Neural cell (in vitro differentiated cells): Measurements from ENCODE around the gene CPSF3. TPM values are rescaled to one million over a fixed set of nuclear protein-coding genes. Genes with fewer than 3 reads are reported as not detected.

Source experiments
- H2AFZ ChIP-seq: fragments of 200-600, 300-800 bp; sonication (generic), shearing (Covaris generic); 2 replicates; pipeline ENCODE4 v1.6.0; 2014; ENCODE audit warnings: low read depth, mild to moderate bottlenecking, antibody characterized with exemption, low read length, moderate library complexity
- H3F3A ChIP-seq: fragments of 200-600 bp; shearing (Covaris generic); 2 replicates; pipeline ENCODE4 v1.6.1; 2016; ENCODE audit warnings: mild to moderate bottlenecking, moderate library complexity, mixed read lengths, antibody characterized with exemption, low read length; ENCODE audit not compliant: insufficient read depth, poor library complexity, severe bottlenecking
- H3K27ac ChIP-seq: fragments of 200-600, 300-800 bp; sonication (generic), shearing (Covaris generic); 2 replicates; pipeline ENCODE4 v1.5.1; 2014; ENCODE audit warnings: mild to moderate bottlenecking, low read length, moderate library complexity
- H3K27me3 ChIP-seq: fragments of 300-800, 200-600 bp; sonication (generic), shearing (Covaris generic); 2 replicates; pipeline ENCODE4 v1.6.0; 2014; ENCODE audit warnings: mild to moderate bottlenecking, low read depth, low read length, moderate library complexity; ENCODE audit not compliant: insufficient read depth
- H3K36me3 ChIP-seq: fragments of 300-800, 200-600 bp; sonication (generic), shearing (Covaris generic); 2 replicates; pipeline ENCODE4 v1.5.1; 2014; ENCODE audit warnings: mild to moderate bottlenecking, antibody characterized with exemption, low read length, moderate library complexity; ENCODE audit not compliant: insufficient read depth
- H3K4me2 ChIP-seq: fragments of 300-800, 200-600 bp; sonication (generic), shearing (Covaris generic); 2 replicates; pipeline ENCODE4 v1.6.0; 2014; ENCODE audit warnings: mild to moderate bottlenecking, low read length
- H3K4me3 ChIP-seq: fragments of 300-800, 200-600 bp; sonication (generic), shearing (Covaris generic); 2 replicates; pipeline ENCODE4 v1.5.1; 2014; ENCODE audit warnings: mild to moderate bottlenecking, low read length, moderate library complexity
- H3K79me2 ChIP-seq: fragments of 200-600 bp; shearing (Covaris generic); replicated peaks from 2 replicates; pipeline ENCODE4 v1.6.0; 2014; ENCODE audit warnings: mild to moderate bottlenecking, low read length, moderate library complexity; ENCODE audit not compliant: insufficient read depth
- H3K9ac ChIP-seq: fragments of 300-800, 200-600 bp; sonication (generic), shearing (Covaris generic); 2 replicates; pipeline ENCODE4 v1.6.1; 2016; ENCODE audit warnings: mild to moderate bottlenecking, low read length, mixed read lengths
- H3K9me2 ChIP-seq: fragments of 200-600 bp; shearing (Covaris generic); 2 replicates; pipeline ENCODE4 v1.6.1; 2016; ENCODE audit warnings: mild to moderate bottlenecking, low read length, mixed read lengths; ENCODE audit not compliant: insufficient read depth
- H3K9me3 ChIP-seq: fragments of 200-600, 300-800 bp; sonication (generic), shearing (Covaris generic); 2 replicates; pipeline ENCODE4 v1.6.1; 2016; ENCODE audit warnings: mild to moderate bottlenecking, mixed run types, low read length, moderate library complexity, mixed read lengths
- H4K20me1 ChIP-seq: fragments of 200-600 bp; shearing (Covaris generic); 2 replicates; pipeline ENCODE4 v1.6.1; 2016; ENCODE audit warnings: mild to moderate bottlenecking, mixed run types; ENCODE audit not compliant: insufficient read depth
- EP300 ChIP-seq: fragments of 450-650 bp; conservative IDR thresholded peaks from 2 replicates; pipeline ENCODE4 v1.6.1; 2014; ENCODE audit warnings: antibody characterized with exemption, mild to moderate bottlenecking, moderate library complexity; ENCODE audit not compliant: poor library complexity, severe bottlenecking
- EZH2 ChIP-seq: fragments of 200-600, 300-800 bp; shearing (Covaris generic), sonication (generic); IDR thresholded peaks from 2 replicates; pipeline ENCODE4 v1.6.1; 2014; ENCODE audit warnings: antibody characterized with exemption, low read length, borderline replicate concordance, mild to moderate bottlenecking; ENCODE audit not compliant: insufficient read depth, poor library complexity, severe bottlenecking
- MXI1 ChIP-seq: fragments of 450-650 bp; conservative IDR thresholded peaks from 2 replicates; pipeline ENCODE4 v1.6.1; 2014; ENCODE audit warnings: antibody characterized with exemption, mild to moderate bottlenecking; ENCODE audit not compliant: poor library complexity, severe bottlenecking
- POLR2AphosphoS5 ChIP-seq: IDR thresholded peaks from 2 replicates; pipeline ENCODE4 v1.6.1; 2012
- RAD21 ChIP-seq: fragments of 450-650 bp; conservative IDR thresholded peaks from 2 replicates; pipeline ENCODE4 v1.6.1; 2014; ENCODE audit warnings: antibody characterized with exemption, mild to moderate bottlenecking, moderate library complexity
- SMC3 ChIP-seq: fragments of 450-650 bp; conservative IDR thresholded peaks from 2 replicates; pipeline ENCODE4 v1.6.1; 2014; ENCODE audit warnings: antibody characterized with exemption, mild to moderate bottlenecking, moderate library complexity; ENCODE audit not compliant: poor library complexity
- TAF1 ChIP-seq: IDR thresholded peaks from 2 replicates; pipeline ENCODE4 v1.6.1; 2012; ENCODE audit warnings: low read depth
- polyA plus RNA-seq: library from polyadenylated mRNA; depleted of rRNA; stranded (reverse); fragments of >200 nt; gene quantifications from 2 replicates; pipeline ENCODE4 v1.2.3, GENCODE V29; 2014
- TF ChIP-seq, protein P1 (sequence below): fragments of 450-650 bp; IDR thresholded peaks from 2 replicates; pipeline ENCODE4 v1.5.1; 2014; ENCODE audit warnings: antibody characterized with exemption, mild to moderate bottlenecking, moderate library complexity; ENCODE audit not compliant: poor library complexity, severe bottlenecking
- TF ChIP-seq, protein P2 (sequence below): IDR thresholded peaks from 2 replicates; pipeline ENCODE4 v1.6.1; 2012; ENCODE audit warnings: borderline replicate concordance

Gene CPSF3
- polyA plus RNA-seq, 1 donor from 2014 or later = 56.0 TPM

GRCh38 chr2:9477914-9478313, 54.5 kb downstream of the CPSF3 start:
- Histone ChIP-seq H3K36me3 (no peaks in the 10 kb centered on the region), H3K9me3 (no peaks in the 10 kb centered on the region), H3K79me2 (no peaks in the 10 kb centered on the region), H4K20me1 (no peaks in the 10 kb centered on the region), H3K4me3 (no peak overlapping the region), H3F3A (no peaks in the 10 kb centered on the region), H2AFZ (no peak overlapping the region), H3K9me2 (no peaks in the 10 kb centered on the region), H3K4me2 (no peak overlapping the region), H3K27ac (no peak overlapping the region), H3K27me3 (no peaks in the 10 kb centered on the region), H3K9ac (no peak overlapping the region)
- no peak for TF ChIP-seq SMC3
- no peak for TF ChIP-seq TAF1
- TF ChIP-seq, protein P1, sequence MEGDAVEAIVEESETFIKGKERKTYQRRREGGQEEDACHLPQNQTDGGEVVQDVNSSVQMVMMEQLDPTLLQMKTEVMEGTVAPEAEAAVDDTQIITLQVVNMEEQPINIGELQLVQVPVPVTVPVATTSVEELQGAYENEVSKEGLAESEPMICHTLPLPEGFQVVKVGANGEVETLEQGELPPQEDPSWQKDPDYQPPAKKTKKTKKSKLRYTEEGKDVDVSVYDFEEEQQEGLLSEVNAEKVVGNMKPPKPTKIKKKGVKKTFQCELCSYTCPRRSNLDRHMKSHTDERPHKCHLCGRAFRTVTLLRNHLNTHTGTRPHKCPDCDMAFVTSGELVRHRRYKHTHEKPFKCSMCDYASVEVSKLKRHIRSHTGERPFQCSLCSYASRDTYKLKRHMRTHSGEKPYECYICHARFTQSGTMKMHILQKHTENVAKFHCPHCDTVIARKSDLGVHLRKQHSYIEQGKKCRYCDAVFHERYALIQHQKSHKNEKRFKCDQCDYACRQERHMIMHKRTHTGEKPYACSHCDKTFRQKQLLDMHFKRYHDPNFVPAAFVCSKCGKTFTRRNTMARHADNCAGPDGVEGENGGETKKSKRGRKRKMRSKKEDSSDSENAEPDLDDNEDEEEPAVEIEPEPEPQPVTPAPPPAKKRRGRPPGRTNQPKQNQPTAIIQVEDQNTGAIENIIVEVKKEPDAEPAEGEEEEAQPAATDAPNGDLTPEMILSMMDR = no peak
- TF ChIP-seq POLR2AphosphoS5 = no peak
- TF ChIP-seq RAD21 = no peak
- TF ChIP-seq MXI1 = no peak
- TF ChIP-seq EP300 = no peak
- no peak for TF ChIP-seq EZH2
- TF ChIP-seq, protein P2, sequence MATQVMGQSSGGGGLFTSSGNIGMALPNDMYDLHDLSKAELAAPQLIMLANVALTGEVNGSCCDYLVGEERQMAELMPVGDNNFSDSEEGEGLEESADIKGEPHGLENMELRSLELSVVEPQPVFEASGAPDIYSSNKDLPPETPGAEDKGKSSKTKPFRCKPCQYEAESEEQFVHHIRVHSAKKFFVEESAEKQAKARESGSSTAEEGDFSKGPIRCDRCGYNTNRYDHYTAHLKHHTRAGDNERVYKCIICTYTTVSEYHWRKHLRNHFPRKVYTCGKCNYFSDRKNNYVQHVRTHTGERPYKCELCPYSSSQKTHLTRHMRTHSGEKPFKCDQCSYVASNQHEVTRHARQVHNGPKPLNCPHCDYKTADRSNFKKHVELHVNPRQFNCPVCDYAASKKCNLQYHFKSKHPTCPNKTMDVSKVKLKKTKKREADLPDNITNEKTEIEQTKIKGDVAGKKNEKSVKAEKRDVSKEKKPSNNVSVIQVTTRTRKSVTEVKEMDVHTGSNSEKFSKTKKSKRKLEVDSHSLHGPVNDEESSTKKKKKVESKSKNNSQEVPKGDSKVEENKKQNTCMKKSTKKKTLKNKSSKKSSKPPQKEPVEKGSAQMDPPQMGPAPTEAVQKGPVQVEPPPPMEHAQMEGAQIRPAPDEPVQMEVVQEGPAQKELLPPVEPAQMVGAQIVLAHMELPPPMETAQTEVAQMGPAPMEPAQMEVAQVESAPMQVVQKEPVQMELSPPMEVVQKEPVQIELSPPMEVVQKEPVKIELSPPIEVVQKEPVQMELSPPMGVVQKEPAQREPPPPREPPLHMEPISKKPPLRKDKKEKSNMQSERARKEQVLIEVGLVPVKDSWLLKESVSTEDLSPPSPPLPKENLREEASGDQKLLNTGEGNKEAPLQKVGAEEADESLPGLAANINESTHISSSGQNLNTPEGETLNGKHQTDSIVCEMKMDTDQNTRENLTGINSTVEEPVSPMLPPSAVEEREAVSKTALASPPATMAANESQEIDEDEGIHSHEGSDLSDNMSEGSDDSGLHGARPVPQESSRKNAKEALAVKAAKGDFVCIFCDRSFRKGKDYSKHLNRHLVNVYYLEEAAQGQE = no peak

DNA sequence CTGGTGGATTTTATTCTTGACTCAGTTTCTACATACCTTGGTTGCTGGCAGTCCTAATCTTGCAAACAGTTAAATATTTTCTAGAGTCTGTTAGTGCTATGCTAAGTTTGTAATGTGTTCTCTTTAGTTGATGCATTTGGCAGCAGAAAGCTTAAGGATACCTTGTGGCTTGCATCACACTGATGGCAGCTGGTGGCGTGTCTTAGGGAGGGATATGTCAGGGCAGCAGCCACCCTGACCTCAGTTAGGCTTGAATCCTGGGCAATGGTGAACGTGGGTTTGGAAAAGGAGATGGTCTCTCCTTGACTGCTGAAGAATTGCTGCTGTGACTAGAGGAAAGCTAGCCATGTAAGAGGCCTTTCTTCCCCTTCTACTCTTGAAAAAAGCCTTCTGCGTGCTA, 55.1 kb downstream of the CPSF3 start:
- H3K79me2 ChIP-seq = no peaks in the 10 kb centered on the region
- no peak overlapping the region for H3K27ac ChIP-seq
- no peak overlapping the region for H3K9ac ChIP-seq
- H3F3A ChIP-seq = no peaks in the 10 kb centered on the region
- TF ChIP-seq RAD21 (no peak), EZH2 (no peak), MXI1 (no peak)
- H3K9me2 ChIP-seq = no peaks in the 10 kb centered on the region
- no peak overlapping the region for H3K4me3 ChIP-seq
- H3K4me2 ChIP-seq = no peak overlapping the region
- H2AFZ ChIP-seq = no peak overlapping the region
- H3K9me3 ChIP-seq = no peaks in the 10 kb centered on the region
- H3K27me3 ChIP-seq = no peaks in the 10 kb centered on the region
- H4K20me1 ChIP-seq = no peaks in the 10 kb centered on the region
- H3K36me3 ChIP-seq = no peaks in the 10 kb centered on the region

GRCh38 chr2:9480157-9480556, 56.7 kb downstream of the CPSF3 start:
- no peaks in the 10 kb centered on the region for H3K9me2 ChIP-seq
- H3K36me3 ChIP-seq = no peaks in the 10 kb centered on the region
- no peaks in the 10 kb centered on the region for H3K9me3 ChIP-seq
- H3K27ac ChIP-seq = no peak overlapping the region
- H2AFZ ChIP-seq = no peak overlapping the region
- no peak overlapping the region for H3K9ac ChIP-seq
- no peaks in the 10 kb centered on the region for H3K27me3 ChIP-seq
- no peak for TF ChIP-seq EZH2
- no peak for TF ChIP-seq SMC3
- no peak for TF ChIP-seq POLR2AphosphoS5
- TF ChIP-seq RAD21 = no peak
- TF ChIP-seq, protein P2 = no peak
- TF ChIP-seq, protein P1 = no peak
- TF ChIP-seq EP300 = no peak
- no peak for TF ChIP-seq MXI1
- TF ChIP-seq TAF1 = no peak
- H3K79me2 ChIP-seq = no peaks in the 10 kb centered on the region
- no peaks in the 10 kb centered on the region for H3F3A ChIP-seq
- H3K4me2 ChIP-seq = no peak overlapping the region
- no peaks in the 10 kb centered on the region for H4K20me1 ChIP-seq
- no peak overlapping the region for H3K4me3 ChIP-seq
